Medulla oblongata (tissue), 1 donor: Measurements from ENCODE around the gene TM9SF1.
A peak's percentile ranks its signal among the peaks of the same experiment; 100 is the strongest.

ENCODE experiments used
- DNase-seq: peaks from one replicate; pipeline ENCODE4 v3.0.0-alpha.2; 2015; ENCODE audit errors: extremely low spot score

Gene TM9SF1

DNA sequence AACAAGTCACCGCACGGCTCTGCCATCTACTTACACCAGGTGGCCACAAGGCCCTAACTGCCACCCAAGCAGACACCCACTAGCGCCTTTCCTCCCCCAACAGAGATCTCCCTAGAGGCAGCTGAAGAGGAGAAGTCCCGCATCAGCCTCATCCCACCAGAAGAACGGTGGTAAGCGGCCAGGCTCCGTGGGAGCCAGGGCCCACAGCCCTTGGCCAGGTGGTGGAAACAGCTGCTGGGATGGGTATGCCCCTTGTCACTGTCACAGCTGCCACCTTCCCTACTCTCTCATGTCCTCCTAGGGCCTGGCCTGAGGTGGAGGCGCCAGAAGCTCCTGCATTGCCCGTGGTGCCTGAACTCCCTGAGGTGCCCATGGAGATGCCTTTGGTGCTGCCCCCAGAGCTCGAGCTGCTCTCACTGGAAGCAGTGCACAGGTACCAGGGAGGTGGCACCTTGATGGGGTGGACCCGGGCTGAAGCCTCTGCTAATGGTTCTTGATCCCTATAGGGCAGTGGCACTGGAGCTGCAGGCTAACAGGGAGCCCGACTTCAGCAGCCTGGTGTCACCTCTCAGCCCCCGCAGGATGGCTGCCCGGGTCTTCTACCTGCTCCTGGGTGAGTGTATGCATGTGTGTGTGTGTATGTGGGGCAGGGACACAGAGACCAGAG lies 15.8 kb downstream of the TM9SF1 start:
- DNase-seq, result no peak

DNA sequence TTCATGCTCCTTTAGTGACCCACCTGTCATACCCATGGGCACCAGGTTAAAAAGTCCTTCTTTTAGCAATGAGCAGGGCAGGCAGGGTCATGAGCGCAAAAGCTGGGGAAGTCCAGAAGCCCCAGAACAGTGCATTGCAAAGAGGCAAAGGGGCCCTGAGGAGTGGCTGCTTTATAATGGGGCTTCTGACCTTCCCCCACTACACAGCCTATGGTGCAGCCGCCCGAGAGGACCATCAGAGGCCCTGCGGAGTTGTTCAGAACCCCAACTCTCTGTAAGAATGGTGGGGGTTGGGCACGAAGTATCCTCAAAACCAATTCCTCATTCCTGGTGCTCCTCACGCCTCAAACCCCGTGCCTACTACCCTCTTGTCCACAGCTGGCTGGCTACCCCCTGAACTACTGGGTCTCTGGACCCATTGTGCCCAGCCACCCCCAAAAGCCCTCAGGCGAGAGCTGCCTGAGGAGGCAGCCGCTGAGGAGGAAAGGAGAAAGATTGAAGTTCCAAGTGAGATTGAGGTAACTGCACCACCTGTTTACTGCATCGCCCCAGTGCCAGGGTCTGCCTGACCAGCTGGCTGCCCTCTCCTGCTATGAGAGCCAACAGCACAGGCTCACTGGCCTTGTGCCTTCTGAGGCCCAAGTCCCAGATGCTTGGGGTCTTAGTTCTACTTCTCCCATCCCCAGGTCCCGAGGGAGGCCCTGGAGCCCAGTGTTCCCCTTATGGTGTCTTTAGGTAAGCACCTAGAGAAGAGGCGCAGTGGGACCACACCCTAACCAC lies 16.7 kb downstream of the TM9SF1 start:
- DNase-seq, result no peak

DNA sequence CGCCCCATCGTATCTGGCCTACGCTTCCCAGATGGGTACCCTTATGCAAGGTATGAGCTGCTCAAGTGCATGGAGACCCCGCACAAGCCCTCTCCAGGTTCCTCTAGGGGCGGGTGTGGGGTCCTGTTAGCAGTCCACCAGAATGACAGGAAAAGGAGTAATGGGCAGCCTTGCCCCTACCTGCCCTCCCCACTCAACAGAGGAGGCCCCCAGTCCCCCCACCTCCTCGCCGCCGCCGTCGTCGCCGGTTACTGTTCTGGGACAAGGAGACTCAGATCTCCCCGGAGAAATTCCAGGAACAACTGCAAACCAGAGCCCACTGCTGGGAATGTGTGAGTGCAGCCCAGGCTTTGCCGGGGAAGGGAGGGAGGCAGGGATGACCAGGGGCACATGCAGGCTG lies 17.4 kb downstream of the TM9SF1 start:
- DNase-seq, result no peak

DNA sequence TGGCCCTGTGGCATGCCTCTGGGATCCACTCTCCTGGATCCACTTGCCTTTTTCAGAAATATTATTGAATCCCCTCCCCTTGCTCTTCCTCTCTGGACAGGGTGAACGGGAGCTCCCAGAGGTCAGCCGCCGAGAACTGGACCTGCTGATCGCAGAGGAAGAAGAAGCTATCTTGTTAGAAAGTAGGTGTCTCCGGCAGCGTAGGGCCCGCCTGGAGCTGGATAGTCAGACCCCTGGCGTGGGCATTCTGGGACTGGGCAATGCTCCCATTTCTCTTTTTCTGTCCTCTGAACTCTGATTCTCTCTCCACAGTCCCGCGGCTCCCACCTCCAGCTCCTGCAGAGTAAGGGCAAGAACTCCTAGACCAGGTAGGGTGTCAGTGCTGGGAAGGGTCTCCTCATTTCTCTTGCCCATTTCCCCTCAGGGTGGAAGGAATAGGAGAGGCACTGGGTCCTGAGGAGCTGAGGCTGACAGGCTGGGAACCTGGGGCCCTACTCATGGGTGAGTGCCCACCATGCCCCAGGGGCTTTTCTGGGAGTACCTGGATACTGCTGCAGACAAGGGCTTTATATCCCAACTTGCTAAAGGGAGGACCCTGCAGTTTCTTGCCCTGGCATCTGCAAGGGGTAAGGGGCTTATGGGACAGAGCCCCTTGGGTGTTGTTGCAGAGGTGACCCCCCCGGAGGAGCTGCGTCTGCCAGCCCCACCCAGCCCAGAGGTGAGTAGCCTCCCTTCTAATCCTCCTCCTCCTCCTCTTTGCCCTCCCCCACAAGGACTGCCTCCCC lies 18.0 kb downstream of the TM9SF1 start:
- DNase-seq, result no peak

DNA sequence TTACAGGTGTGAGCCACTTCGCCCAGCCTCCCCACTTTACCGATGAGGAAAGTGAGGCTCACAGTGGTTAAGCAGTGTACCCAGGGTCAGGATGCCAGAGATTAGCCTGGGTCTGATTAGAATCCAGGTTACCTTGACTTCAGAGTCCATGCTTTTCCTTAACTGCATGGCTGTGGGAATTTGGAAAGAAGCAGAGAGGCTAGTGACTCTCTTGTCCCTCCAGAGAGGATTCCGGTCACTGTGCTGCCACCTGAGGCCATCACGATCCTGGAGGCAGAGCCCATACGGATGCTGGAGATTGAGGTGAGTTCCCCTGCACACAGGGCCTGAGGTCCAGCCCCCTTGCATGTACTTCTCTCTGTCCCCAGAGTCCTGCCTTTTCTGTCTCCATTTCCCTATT lies 18.6 kb downstream of the TM9SF1 start:
- DNase-seq, result no peak

DNA sequence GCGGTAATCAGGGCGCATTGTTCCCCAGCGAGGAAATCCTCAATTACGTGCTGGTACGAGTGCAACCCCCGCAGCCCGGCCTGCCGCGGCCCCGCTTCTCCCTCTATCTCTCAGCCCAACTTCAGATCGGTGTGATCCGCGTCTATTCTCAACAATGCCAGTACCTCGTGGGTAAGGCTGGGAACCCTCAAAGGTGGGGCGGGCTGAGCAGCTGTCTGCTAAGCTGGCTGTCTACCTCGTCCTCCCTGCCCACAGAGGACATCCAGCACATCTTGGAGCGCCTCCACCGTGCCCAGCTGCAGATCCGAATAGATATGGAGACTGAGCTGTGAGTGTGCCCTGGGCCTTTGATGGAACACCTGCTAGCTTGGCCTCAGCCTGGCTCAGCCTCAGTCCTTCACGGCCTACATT lies 22.4 kb downstream of the TM9SF1 start:
- DNase-seq, result no peak

DNA sequence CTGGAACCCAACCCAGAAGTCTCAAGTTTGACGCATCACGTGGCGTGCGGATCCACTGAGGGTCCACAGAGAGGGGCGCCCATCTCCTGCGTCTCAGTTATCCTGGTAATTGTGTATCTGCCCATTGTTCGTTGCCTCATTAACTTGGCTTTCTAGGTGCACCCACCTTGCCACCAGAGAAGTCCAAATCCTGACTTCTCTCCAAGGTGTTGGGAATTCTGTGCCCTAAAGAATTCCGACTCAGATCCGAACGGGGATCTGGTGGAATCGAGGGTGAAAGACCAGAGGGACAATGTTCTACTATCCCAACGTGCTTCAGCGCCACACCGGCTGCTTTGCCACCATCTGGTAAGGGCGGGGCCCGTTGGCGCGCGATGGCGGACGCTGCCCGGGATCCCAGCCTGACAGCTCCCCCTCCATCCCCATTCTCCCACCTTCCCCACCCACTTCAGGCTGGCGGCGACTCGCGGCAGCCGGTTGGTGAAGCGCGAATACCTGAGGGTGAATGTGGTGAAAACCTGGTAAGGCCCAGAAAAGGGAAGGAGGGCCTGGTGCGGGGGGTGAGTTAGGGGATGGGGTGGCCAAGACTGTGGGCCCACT lies 22.9 kb downstream of the TM9SF1 start:
- no peak for DNase-seq

DNA sequence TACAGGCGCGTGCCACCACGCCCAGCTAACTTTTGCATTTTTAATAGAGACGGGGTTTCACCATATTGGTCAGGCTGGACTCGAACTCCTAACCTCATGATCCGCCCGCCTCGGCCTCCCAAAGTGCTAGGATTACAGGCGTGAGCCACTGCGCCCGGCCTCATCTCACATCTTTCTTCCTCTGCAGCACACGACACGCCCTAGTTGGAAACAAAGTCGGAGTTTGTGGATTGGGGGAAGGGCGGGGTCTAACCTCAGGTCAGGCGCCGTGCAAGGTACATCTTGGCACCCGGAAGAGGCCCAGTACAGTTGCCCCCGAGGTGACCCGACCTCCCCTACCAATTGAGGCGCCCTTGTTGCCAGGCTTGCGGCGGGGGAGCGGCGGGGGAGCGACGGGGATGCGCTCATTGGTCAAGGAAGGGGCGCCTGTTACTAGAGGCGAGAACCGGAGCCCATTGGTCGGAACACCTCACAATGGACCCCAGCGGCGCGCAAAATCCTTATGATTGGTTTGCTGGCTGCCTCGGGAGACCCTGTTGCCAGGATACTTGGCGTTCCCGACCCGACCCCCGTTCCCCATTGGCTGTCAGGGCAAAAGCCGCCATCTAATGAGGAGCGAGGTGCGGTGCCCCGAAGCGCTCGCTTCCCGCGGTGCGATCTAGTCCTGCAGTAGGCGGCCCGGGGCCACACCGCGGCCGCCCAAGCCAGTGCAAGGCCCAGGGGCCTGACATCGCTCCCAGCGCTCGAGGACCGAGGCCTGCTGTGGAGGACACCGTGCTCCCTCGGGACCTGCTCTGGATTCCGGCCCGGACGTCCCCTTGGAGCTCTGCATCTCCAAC lies 23.6 kb downstream of the TM9SF1 start, which contains the start of gene REC8:
Gene REC8, plus strand, starts transcription at position 659 of the 839 bp plus-strand sequence. CDS start 473 bp downstream, outside the sequence.
- DNase-seq, result peak; percentile 96

DNA sequence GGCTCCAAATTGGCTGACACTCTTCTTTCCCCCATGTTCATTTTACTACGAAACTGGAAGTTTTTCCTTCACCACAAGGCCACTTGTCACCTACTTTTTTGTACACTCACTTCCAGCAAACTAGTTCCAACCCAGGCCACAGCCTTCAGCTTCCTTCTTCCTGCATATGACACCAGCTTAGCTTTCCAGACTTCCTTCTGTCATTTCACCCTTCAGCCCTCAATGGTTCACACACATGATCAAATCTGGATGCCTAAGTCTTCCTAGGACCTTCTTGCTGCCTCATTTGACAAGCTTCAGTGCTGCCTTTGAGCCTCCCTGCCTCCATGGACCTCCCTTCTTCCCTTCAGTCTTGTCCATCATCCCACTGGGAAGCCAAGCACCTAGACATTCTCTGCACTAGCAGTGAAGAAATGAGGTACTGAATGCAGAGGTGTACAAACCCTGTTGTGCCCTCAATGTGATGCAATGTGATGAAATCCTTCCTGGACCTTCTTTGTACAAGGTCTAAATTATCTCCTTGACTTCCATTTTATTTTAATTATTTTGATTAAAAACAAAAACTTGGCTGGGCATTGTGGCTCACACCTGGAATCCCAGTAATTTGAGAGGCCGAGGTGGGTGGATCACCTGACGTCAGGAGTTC lies 27.6 kb downstream of the TM9SF1 start:
- DNase-seq, result no peak

DNA sequence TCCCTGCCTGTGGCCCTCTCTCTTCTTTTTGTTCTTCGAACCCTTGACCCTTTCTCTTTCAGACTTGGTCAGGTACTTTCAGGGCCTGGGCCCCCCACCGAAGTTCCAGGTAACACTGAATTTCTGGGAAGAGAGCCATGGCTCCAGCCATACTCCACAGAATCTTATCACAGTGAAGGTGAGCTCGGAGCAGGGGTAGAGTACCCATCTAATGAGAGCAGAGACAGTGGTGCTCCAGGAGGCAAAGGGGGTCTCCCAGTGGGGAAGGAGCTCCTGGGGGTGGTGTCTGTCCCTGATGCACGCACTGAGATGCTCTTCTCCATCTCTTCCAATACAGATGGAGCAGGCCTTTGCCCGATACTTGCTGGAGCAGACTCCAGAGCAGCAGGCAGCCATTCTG lies 29.5 kb downstream of the TM9SF1 start:
- no peak for DNase-seq

DNA sequence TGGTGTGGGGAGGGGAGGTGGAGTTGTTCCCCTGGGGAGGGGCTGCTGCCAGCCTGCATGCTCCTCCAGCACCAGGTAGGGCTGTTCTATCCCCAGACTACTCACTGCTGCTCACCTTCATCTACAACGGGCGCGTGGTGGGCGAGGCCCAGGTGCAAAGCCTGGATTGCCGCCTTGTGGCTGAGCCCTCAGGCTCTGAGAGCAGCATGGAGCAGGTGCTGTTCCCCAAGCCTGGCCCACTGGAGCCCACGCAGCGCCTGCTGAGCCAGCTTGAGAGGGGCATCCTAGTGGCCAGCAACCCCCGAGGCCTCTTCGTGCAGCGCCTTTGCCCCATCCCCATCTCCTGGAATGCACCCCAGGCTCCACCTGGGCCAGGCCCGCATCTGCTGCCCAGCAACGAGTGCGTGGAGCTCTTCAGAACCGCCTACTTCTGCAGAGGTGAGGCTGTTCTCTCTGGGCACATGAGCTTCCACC lies 30.7 kb downstream of the TM9SF1 start:
- no peak for DNase-seq

DNA sequence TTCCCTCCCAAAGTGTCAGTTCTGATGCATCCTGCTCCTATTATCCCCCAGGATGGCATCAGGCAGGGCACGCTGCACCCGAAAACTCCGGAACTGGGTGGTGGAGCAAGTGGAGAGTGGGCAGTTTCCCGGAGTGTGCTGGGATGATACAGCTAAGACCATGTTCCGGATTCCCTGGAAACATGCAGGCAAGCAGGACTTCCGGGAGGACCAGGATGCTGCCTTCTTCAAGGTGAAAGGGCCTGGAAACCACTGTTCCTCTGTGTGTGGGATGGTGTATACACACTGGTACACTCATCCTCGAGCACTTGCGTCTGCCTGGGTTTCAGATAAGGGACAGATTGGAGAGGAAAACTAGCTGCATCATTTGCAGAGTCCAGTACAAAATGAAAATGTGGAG lies 33.1 kb downstream of the TM9SF1 start:
- DNase-seq, result peak; percentile 28

DNA sequence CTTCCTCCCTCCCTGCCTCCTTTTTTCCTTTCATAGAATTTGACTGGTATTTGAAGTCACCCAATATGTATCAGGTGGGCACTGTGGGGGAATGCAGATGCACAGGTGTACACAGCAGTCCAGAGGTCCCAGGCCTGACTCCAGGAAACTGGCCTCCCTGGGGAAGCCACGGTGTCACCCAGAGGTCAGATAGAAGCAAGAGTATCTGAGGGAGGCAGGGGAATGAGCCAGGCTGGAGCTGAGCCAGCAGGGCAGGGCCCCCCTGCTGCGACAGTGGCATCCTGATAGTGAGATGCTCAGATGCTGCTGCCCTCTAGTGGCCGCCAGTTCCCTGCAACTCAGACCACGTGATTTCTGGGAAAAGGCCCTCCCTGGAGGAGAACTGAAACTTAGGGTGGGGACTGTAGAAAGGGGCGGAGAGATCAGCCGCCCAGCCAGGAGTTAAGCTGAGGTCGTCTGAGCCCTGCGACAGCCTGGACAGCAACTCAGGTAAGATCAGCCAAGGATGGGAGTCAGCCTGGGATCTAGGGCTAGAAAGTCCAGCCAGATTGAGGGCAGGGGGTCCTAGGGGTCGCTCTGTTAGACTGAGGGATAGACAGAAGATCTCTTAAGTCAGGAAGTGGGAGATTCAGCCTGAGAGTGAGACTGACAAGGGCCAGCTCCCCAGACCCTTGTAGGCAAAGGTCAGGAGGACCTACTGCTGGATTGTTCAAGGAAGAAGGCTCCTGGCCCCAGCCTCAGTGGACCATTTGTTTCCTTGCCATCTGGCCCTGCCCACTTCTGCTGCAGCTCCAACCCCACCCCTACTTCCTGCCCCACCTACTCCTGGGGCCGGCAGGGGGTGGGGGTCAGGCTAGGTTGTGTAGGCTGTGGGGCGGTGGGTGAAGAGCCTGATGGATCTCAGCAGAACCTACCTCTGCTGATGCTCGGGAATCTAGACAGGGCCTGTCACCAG lies 34.1 kb downstream of the TM9SF1 start, which contains the start of gene IRF9:
Gene IRF9, plus strand, starts transcription at position 416 of the 955 bp plus-strand sequence. CDS start 880 bp downstream, outside the sequence.
- peak; percentile 98 for DNase-seq

DNA sequence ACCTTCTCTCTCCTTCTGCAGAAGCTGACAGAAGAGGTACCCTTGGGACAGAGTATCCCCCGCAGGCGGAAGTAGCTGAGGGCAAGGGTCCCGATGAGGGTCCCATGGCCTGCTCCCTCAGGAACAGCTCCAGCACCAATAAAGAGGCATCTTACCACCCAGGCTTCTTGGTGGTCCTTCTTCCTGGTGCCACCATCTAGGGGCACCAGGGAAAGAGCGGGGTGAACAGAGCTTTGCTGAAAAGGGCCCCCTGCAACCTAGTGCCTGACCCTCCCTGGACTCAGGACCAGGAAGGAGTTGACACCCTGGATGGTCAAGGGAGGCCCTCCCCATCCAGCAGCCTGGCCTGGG lies 34.8 kb downstream of the TM9SF1 start:
- no peak for DNase-seq

DNA sequence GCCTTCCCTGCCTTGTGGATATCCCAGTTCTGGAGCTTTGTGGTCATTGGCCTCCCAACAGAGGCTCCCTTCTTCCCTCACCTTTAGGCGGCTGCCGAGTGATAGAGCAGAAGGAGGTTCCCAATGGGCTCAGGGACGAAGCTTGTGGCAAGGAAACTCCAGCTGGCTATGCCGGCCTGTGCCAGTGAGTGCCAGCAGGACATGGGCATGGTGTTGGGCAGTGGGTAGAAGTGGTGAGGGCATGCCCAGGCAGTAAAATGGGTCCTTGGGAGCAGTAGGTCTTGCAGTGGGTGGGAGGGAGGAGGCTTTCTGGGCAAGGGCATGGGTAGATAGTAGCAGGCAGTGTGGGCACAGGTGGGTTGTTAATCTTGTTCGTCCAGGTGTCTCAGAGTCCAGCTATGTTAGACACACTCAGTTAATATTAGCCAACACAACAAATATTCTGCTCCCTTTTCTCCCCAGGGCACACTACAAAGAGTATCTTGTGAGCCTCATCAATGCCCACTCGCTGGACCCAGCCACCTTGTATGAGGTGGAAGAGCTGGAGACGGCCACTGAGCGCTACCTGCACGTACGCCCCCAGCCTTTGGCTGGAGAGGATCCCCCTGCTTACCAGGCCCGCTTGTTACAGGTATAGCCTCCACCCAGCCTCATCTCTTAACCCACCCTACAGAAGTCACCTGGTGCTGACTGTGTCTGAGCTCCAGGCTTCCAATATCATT lies 35.3 kb downstream of the TM9SF1 start:
- DNase-seq, result no peak

DNA sequence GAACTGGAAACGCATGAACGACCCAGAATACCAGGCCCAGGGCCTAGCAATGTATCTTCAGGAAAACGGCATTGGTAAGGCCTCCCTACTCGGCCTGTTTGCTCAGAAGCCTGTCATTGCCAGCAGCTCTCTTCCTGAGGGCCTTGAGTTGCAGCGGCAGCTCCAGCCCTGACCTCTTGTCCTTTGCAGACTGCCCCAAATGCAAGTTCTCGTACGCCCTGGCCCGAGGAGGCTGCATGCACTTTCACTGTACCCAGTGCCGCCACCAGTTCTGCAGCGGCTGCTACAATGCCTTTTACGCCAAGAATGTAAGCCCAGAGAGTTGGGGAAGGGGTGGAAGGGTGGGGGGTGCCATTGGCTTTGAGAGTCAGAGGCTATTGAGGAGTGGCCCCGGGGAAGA lies 37.9 kb downstream of the TM9SF1 start:
- no peak for DNase-seq

DNA sequence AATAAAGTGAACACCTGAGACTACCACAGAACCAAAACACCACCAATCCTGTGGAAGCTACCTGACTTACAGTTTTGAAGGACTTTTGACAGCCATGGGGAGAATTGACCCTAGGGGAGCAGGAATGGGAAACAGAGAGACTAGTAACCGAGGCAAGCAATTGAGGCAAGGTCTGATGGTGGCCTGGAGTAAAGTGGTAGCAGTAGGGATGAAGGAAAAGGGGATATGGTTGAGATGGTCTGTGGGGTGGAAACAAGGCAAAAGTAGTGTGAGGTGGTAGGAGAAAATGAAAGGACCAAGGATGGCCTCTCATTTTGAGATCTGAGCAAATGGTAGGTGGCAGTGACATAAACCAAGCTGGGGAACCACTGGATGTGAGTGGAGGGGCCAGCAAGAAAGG lies 38.4 kb downstream of the TM9SF1 start:
- DNase-seq, result no peak

DNA sequence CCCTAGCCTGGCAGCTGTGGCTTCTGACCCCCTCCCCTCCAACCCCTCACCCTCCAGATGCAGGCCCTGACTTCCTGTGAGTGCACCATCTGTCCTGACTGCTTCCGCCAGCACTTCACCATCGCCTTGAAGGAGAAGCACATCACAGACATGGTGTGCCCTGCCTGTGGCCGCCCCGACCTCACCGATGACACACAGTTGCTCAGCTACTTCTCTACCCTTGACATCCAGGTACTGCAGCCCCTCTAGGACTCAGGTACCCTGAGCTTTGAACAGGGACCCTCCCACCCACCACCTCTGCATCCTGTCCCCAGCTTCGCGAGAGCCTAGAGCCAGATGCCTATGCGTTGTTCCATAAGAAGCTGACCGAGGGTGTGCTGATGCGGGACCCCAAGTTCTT lies 40.1 kb downstream of the TM9SF1 start:
- DNase-seq, result no peak
